Measurements from ENCODE around the gene PTHLH. TPM values are rescaled to one million over a fixed set of nuclear protein-coding genes. Genes with fewer than 3 reads are reported as not detected.

The PTHLH gene
- total RNA-seq, 4 donors from 2014 or later, result 0.26 TPM; not detected in 3

DNA sequence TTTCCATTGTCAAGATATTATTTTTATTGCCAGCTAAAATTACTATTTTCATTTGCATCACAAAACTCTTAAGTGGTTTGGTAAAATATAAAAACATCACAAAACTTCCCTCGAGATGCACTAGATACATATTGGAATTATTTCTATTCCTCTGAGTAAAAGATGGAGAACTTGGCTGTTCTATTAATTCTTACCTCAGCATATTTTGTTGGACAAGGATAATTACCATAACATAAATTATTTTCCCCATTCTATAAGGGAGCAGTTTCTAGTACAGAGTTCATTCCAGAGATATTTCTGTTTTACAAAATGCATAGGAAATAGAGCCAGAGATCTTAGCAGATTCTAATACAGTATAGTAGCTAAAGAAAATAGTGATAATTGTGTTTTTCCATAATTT is 42.6 kb upstream of the PTHLH start:
- in situ Hi-C loops (cut with MboI; ENCODE audit: low sequenced_read_pairs in 4 of 4), result no loop called here
- ATAC-seq (no peak), DNase-seq (no peak)
- intact Hi-C loops (cut with DNase I; ENCODE audit: low total_unique reads), result no loop called here
- no peak overlapping the region for H3K4me3 ChIP-seq
- H3K9me3 ChIP-seq, result no peaks in the 10 kb centered on the region
- TF ChIP-seq POLR2A (IDR thresholded peaks at IDR 0.05), result no peak
- TF ChIP-seq, protein P1, sequence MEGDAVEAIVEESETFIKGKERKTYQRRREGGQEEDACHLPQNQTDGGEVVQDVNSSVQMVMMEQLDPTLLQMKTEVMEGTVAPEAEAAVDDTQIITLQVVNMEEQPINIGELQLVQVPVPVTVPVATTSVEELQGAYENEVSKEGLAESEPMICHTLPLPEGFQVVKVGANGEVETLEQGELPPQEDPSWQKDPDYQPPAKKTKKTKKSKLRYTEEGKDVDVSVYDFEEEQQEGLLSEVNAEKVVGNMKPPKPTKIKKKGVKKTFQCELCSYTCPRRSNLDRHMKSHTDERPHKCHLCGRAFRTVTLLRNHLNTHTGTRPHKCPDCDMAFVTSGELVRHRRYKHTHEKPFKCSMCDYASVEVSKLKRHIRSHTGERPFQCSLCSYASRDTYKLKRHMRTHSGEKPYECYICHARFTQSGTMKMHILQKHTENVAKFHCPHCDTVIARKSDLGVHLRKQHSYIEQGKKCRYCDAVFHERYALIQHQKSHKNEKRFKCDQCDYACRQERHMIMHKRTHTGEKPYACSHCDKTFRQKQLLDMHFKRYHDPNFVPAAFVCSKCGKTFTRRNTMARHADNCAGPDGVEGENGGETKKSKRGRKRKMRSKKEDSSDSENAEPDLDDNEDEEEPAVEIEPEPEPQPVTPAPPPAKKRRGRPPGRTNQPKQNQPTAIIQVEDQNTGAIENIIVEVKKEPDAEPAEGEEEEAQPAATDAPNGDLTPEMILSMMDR (IDR thresholded peaks at IDR 0.05 in 4 of 5, conservative IDR thresholded peaks at IDR 0.05 in 1 of 5), result no peak
- H3K36me3 ChIP-seq, result no peaks in the 10 kb centered on the region
- H3K4me1 ChIP-seq, result peaks cover 0 to 5% of the 10 kb centered on the region in 2 donors
- no peak overlapping the region for H3K27ac ChIP-seq
- no peaks in the 10 kb centered on the region for H3K27me3 ChIP-seq

DNA sequence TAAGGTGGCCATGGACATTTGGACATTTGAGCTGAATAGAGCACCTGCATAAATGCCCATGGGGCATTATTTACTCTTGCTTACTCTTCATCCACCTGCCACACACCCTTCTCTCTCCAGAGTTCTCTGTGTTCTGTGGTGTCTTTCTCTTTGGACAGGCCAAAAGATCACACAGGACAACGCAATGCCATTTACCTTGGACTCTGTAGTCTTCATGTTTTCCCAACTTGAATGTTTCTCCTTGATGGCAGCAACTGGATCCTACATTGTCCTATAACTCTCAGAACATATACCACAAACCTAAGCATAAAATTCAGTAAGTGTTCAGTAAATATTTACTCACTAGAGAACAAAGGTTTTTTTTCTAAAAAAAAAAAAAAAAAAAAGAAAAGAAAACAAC is 41.7 kb upstream of the PTHLH start:
- Histone ChIP-seq H3K27ac (no peak overlapping the region), H3K9me3 (no peaks in the 10 kb centered on the region), H3K27me3 (no peaks in the 10 kb centered on the region), H3K36me3 (no peaks in the 10 kb centered on the region), H3K4me1 (peaks cover 0 to 5% of the 10 kb centered on the region in 2 donors), H3K4me3 (no peak overlapping the region)
- TF ChIP-seq POLR2A (IDR thresholded peaks at IDR 0.05), result no peak
- TF ChIP-seq, protein P1 (IDR thresholded peaks at IDR 0.05 in 4 of 5, conservative IDR thresholded peaks at IDR 0.05 in 1 of 5), result no peak
- in situ Hi-C loops (cut with MboI; ENCODE audit: low sequenced_read_pairs in 4 of 4), result no loop called here
- DNase-seq (no peak), ATAC-seq (no peak)
- intact Hi-C loops (cut with DNase I; ENCODE audit: low total_unique reads), result no loop called here

DNA sequence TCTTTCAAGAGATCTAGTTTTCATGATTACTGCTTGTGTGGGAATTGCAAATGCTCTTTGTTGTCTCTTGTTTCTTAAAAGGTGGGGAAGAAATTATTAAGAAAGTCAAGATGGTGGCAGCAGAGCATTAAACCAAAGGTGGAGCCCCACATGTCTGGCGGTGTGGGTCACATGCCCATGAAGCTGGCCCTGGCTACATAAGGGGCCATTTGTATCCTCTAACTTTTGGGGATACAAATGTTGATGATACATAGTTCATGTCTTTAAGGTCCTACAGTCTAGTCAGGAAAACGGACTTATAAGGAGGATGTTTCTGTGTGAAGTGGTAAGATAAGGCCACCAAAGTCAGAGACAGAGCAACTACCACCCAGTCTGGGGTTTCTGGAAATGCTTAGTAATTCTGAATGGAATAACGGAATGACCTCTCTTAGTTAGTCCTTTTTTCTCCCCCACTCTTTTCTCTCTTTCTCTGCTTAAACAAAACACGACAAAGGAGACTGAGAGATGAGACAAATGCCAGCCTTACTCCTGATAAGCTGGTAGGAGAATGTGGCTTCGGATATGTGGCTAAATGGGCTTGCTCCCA is 39.9 kb upstream of the PTHLH start:
- H3K9me3 ChIP-seq, result no peaks in the 10 kb centered on the region
- H3K36me3 ChIP-seq, result no peaks in the 10 kb centered on the region
- in situ Hi-C loops (cut with MboI; ENCODE audit: low sequenced_read_pairs in 4 of 4), result no loop called here
- intact Hi-C loops (cut with DNase I; ENCODE audit: low total_unique reads), result no loop called here
- no peaks in the 10 kb centered on the region for H3K27me3 ChIP-seq
- ATAC-seq (no peak), DNase-seq (no peak)
- H3K4me3 ChIP-seq, result no peak overlapping the region
- H3K4me1 ChIP-seq, result peaks cover 0 to 4% of the 10 kb centered on the region in 2 donors
- no peak overlapping the region for H3K27ac ChIP-seq
- TF ChIP-seq, protein P1 (IDR thresholded peaks at IDR 0.05 in 4 of 5, conservative IDR thresholded peaks at IDR 0.05 in 1 of 5), result no peak
- no peak for TF ChIP-seq POLR2A (IDR thresholded peaks at IDR 0.05)

DNA sequence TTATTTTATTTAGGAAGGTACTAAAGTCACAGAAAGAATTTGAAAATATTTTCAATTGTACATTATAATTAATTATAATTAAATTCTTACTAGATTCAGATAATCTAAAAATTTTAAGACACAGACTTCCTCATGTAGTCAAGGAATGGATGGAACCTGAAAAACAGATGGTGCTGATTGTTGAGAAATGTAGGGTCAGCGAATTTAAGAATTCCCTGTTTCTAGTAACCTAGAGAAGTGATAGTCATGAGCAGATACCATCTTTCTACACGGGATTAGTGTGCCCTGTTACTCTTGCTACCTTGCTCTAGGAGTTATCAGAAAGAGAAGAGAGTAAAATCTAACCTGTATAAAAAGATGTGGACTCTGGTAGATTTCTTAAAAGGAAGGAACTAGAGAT is 37.5 kb upstream of the PTHLH start:
- intact Hi-C loops (cut with DNase I; ENCODE audit: low total_unique reads), result no loop called here
- DNase-seq, result no peak
- ATAC-seq, result no peak
- Histone ChIP-seq H3K36me3 (no peaks in the 10 kb centered on the region), H3K9me3 (no peaks in the 10 kb centered on the region), H3K27me3 (no peaks in the 10 kb centered on the region), H3K27ac (no peak overlapping the region), H3K4me3 (no peak overlapping the region), H3K4me1 (no peaks in the 10 kb centered on the region)
- no peak for TF ChIP-seq POLR2A (IDR thresholded peaks at IDR 0.05)
- TF ChIP-seq, protein P1 (IDR thresholded peaks at IDR 0.05 in 4 of 5, conservative IDR thresholded peaks at IDR 0.05 in 1 of 5), result no peak
- in situ Hi-C loops (cut with MboI; ENCODE audit: low sequenced_read_pairs in 4 of 4), result no loop called here

DNA sequence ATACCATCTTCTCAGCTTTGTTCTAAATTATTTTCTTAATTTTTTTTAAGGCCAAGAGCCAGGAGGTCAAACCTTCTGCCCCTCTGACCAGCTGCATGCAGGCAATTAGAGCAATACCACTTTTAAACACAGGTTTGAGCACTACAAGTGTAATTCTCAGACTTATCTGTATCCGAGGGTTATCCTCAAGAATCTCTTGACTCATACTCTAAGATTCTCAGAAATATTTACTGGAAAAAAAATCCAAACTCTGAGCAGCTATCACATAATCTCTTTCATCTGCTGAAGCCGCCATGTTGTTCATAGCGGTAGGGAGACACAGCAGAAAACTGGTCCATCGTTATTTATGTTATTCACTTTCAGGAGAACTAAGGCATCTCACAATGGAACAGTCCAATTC is 27.4 kb upstream of the PTHLH start:
- DNase-seq, result no peak
- in situ Hi-C loops (cut with MboI; ENCODE audit: low sequenced_read_pairs in 4 of 4) (no loop called here), intact Hi-C loops (cut with DNase I; ENCODE audit: low total_unique reads) (no loop called here)
- no peak for ATAC-seq
- Histone ChIP-seq H3K4me1 (no peaks in the 10 kb centered on the region), H3K27ac (no peak overlapping the region), H3K4me3 (no peak overlapping the region), H3K36me3 (no peaks in the 10 kb centered on the region), H3K9me3 (no peaks in the 10 kb centered on the region), H3K27me3 (no peaks in the 10 kb centered on the region)
- TF ChIP-seq, protein P1 (IDR thresholded peaks at IDR 0.05 in 4 of 5, conservative IDR thresholded peaks at IDR 0.05 in 1 of 5), result no peak
- no peak for TF ChIP-seq POLR2A (IDR thresholded peaks at IDR 0.05)
